Gastrocnemius medialis (tissue), 4 donors: ENCODE data around the gene LIN54.

Source experiments
- CTCF ChIP-seq, 5 experiments: fragments of 450-650 bp in 3 of 5; fragments of 200-600 bp in 2 of 5; sonication (generic) in 2 of 5; IDR thresholded peaks in 4 of 5; conservative IDR thresholded peaks in 1 of 5; 1 replicate in 4 of 5; 2 replicates in 1 of 5; pipeline ENCODE4 v1.5.1; 2016 to 2019; ENCODE audit warnings: antibody characterized with exemption in 5 of 5, mild to moderate bottlenecking in 3 of 5, moderate library complexity in 3 of 5
- POLR2A ChIP-seq, 2 donors: fragments of 450-650 bp; IDR thresholded peaks; one replicate each; pipeline ENCODE4 v1.6.1; 2017; ENCODE audit warnings: antibody characterized with exemption in 2 of 2, mild to moderate bottlenecking in 2 of 2, moderate library complexity in 2 of 2

GRCh38 chr4:82948647-82949204, 61.9 kb downstream of the LIN54 start:
- TF ChIP-seq POLR2A (IDR thresholded peaks at IDR 0.05) (no peak), CTCF (IDR thresholded peaks at IDR 0.05 in 4 of 5, conservative IDR thresholded peaks at IDR 0.05 in 1 of 5) (no peak)
